GM19240 (cell line): ENCODE results near the gene TMEM190.
A peak's percentile ranks its signal among the peaks of the same experiment; 100 is the strongest.
"Not testable (repeated sequence)": the region's sequence is repeated elsewhere in the genome, so short reads cannot be mapped to it uniquely, and the experiment has no call there.

Experiments used
- DNase-seq: peaks from one replicate; pipeline ENCODE4 v3.0.0; 2011; ENCODE audit warnings: low spot score; ENCODE audit not compliant: insufficient read length

Gene TMEM190

GRCh38 chr19:55389386-55390317, 13.0 kb downstream of the TMEM190 start:
- DNase-seq = no peak

GRCh38 chr19:55390461-55390880, 13.8 kb downstream of the TMEM190 start:
- no peak for DNase-seq

GRCh38 chr19:55391191-55391670, 14.6 kb downstream of the TMEM190 start:
- no peak for DNase-seq

- no peak for DNase-seq
Observed at GRCh38 chr19:55391702-55392615, 15.3 kb downstream of the TMEM190 start.

- no peak for DNase-seq
Observed at GRCh38 chr19:55392820-55393761, 16.5 kb downstream of the TMEM190 start.

- DNase-seq = no peak
Observed at GRCh38 chr19:55398200-55398925, 21.7 kb downstream of the TMEM190 start.

- no peak for DNase-seq
Observed at GRCh38 chr19:55400281-55401087, 23.9 kb downstream of the TMEM190 start.

GRCh38 chr19:55401390-55401789, 24.8 kb downstream of the TMEM190 start:
- DNase-seq = not testable (repeated sequence)

- DNase-seq = no peak
Observed at GRCh38 chr19:55402509-55402908, 25.9 kb downstream of the TMEM190 start.

GRCh38 chr19:55405638-55406037, 29.0 kb downstream of the TMEM190 start:
- DNase-seq = no peak

GRCh38 chr19:55406091-55406825, 29.6 kb downstream of the TMEM190 start:
- DNase-seq = no peak

GRCh38 chr19:55406826-55407549, 30.4 kb downstream of the TMEM190 start:
- no peak for DNase-seq

- not testable (repeated sequence) for DNase-seq
Observed at GRCh38 chr19:55407550-55407799, 30.8 kb downstream of the TMEM190 start, which contains the start of gene UBE2S. Gene UBE2S (minus strand): TSS chr19:55407788. CDS start chr19:55407589, 199 bp downstream.

- DNase-seq = peak; percentile 99
Observed at GRCh38 chr19:55407800-55408532, 31.3 kb downstream of the TMEM190 start.

GRCh38 chr19:55408533-55408872, 31.9 kb downstream of the TMEM190 start:
- no peak for DNase-seq

- not testable (repeated sequence) for DNase-seq
Observed at GRCh38 chr19:55409179-55409578, 32.6 kb downstream of the TMEM190 start.

GRCh38 chr19:55410168-55410567, 33.5 kb downstream of the TMEM190 start:
- DNase-seq = no peak
